Loucy (cell line): ENCODE data around the gene CASP8.

Experiments
- H2AFZ ChIP-seq: fragments of 200-600 bp; sonication (generic); 2 replicates; pipeline ENCODE4 v1.6.0; 2016; ENCODE audit warnings: antibody characterized with exemption, mild to moderate bottlenecking, low read length, moderate library complexity
- H3F3A ChIP-seq: fragments of 200-600 bp; 2 replicates; pipeline ENCODE4 v1.6.0; 2016; ENCODE audit warnings: antibody characterized with exemption, low read depth, mild to moderate bottlenecking
- H3K27me3 ChIP-seq: fragments of 200-600 bp; sonication (generic); 2 replicates; pipeline ENCODE4 v1.6.1; 2014; ENCODE audit warnings: low read length, mild to moderate bottlenecking; ENCODE audit not compliant: insufficient read depth, poor library complexity, severe bottlenecking
- H3K36me3 ChIP-seq: fragments of 200-600 bp; sonication (generic); 2 replicates; pipeline ENCODE4 v1.6.1; 2016; ENCODE audit warnings: low read length; ENCODE audit not compliant: insufficient read depth
- H3K4me1 ChIP-seq: fragments of 200-600 bp; sonication (generic); 2 replicates; pipeline ENCODE4 v1.5.1; 2014; ENCODE audit warnings: low read length, mild to moderate bottlenecking; ENCODE audit not compliant: insufficient read depth, poor library complexity, severe bottlenecking
- H3K4me2 ChIP-seq: fragments of 200-600 bp; sonication (generic); 2 replicates; pipeline ENCODE4 v1.6.0; 2014; ENCODE audit warnings: antibody characterized with exemption, low read length, low read depth, mild to moderate bottlenecking; ENCODE audit not compliant: poor library complexity, severe bottlenecking
- H3K4me3 ChIP-seq: fragments of 200-600 bp; sonication (generic); 2 replicates; pipeline ENCODE4 v1.5.1; 2014; ENCODE audit warnings: low read length, mild to moderate bottlenecking, mixed read lengths; ENCODE audit not compliant: poor library complexity, severe bottlenecking
- H3K79me2 ChIP-seq: fragments of 200-600 bp; sonication (generic); 2 replicates; pipeline ENCODE4 v1.6.1; 2014; ENCODE audit warnings: low read length; ENCODE audit not compliant: insufficient read depth
- H3K9ac ChIP-seq: fragments of 200-600 bp; sonication (generic); 2 replicates; pipeline ENCODE4 v1.6.0; 2014; ENCODE audit warnings: mild to moderate bottlenecking, low read depth, low read length, moderate library complexity; ENCODE audit not compliant: poor library complexity, severe bottlenecking
- H3K9me2 ChIP-seq: fragments of 200-600 bp; sonication (generic); replicated peaks from 2 replicates; pipeline ENCODE4 v1.6.1; 2016; ENCODE audit warnings: low read depth, low read length, mixed read lengths
- H3K9me3 ChIP-seq: fragments of 200-600 bp; sonication (generic); 2 replicates; pipeline ENCODE4 v1.6.1; 2014; ENCODE audit warnings: mild to moderate bottlenecking, antibody characterized with exemption, low read length, low read depth; ENCODE audit not compliant: insufficient read depth
- H4K20me1 ChIP-seq: fragments of 200-600 bp; sonication (generic); 2 replicates; pipeline ENCODE4 v1.6.0; 2014; ENCODE audit warnings: antibody characterized with exemption, low read length, mild to moderate bottlenecking; ENCODE audit not compliant: insufficient read depth, poor library complexity, severe bottlenecking
- CTCF ChIP-seq: fragments of 200-600 bp; sonication (generic); conservative IDR thresholded peaks from 2 replicates; pipeline ENCODE4 v1.5.1; 2014; ENCODE audit warnings: mild to moderate bottlenecking, antibody characterized with exemption, low read length
- EZH2phosphoT487 ChIP-seq: fragments of 200-600 bp; IDR thresholded peaks from 2 replicates; pipeline ENCODE4 v1.6.1; 2018; ENCODE audit warnings: antibody characterized with exemption, mild to moderate bottlenecking, moderate library complexity, borderline replicate concordance

CASP8 gene

GRCh38 chr2:201260302-201260800 lies at the start of gene CASP8:
Gene CASP8 (plus strand): TSS chr2:201260536. CDS start chr2:201266487, 5,951 bp downstream.
- H3K9ac ChIP-seq: peak within 1 kb of the TSS; percentile 80
- H3K36me3 ChIP-seq: no peaks in the 10 kb centered on the region
- H3K9me2 ChIP-seq: no peaks in the 10 kb centered on the region
- H3K4me3 ChIP-seq: peak within 1 kb of the TSS; percentile 80
- peak within 1 kb of the TSS; percentile 76 for H3K4me2 ChIP-seq
- peaks cover 73% of the 10 kb centered on the region for H3K4me1 ChIP-seq
- H3K79me2 ChIP-seq: peaks cover 72% of the 10 kb centered on the region
- no peaks in the 10 kb centered on the region for H3K27me3 ChIP-seq
- peaks cover 21% of the 10 kb centered on the region for H3F3A ChIP-seq
- H4K20me1 ChIP-seq: peaks cover 40% of the 10 kb centered on the region
- no peak for TF ChIP-seq CTCF
- TF ChIP-seq EZH2phosphoT487: no peak
- peak within 1 kb of the TSS; percentile 53 for H2AFZ ChIP-seq
- H3K9me3 ChIP-seq: no peaks in the 10 kb centered on the region

GRCh38 chr2:201215963-201216362 lies 44.4 kb upstream of the CASP8 start:
- no peak overlapping the region for H2AFZ ChIP-seq
- no peak overlapping the region for H3K4me2 ChIP-seq
- H3K4me3 ChIP-seq: no peak overlapping the region
- peaks cover 8% of the 10 kb centered on the region for H3K79me2 ChIP-seq
- H3K4me1 ChIP-seq: peaks cover 18% of the 10 kb centered on the region
- no peaks in the 10 kb centered on the region for H3K9me2 ChIP-seq
- no peaks in the 10 kb centered on the region for H3K27me3 ChIP-seq
- no peak overlapping the region for H3K9ac ChIP-seq
- peaks cover 59% of the 10 kb centered on the region; the same call in 1 of the 2 replicates for H3K36me3 ChIP-seq
- TF ChIP-seq CTCF (no peak), EZH2phosphoT487 (no peak)
- H3F3A ChIP-seq: 0 out of 2 replicates have a peak, but pooled peaks cover 3% of the 10 kb centered on the region
- H3K9me3 ChIP-seq: no peaks in the 10 kb centered on the region
- peaks cover 5% of the 10 kb centered on the region for H4K20me1 ChIP-seq

GRCh38 chr2:201216918-201217317 lies 43.4 kb upstream of the CASP8 start:
- Histone ChIP-seq H3K36me3 (peaks cover 55% of the 10 kb centered on the region; the same call in 1 of the 2 replicates), H3K4me3 (no peak overlapping the region), H3F3A (no peaks in the 10 kb centered on the region), H3K27me3 (no peaks in the 10 kb centered on the region), H3K4me1 (peaks cover 9% of the 10 kb centered on the region), H3K9me2 (no peaks in the 10 kb centered on the region), H3K9me3 (no peaks in the 10 kb centered on the region), H4K20me1 (no peaks in the 10 kb centered on the region), H3K4me2 (no peak overlapping the region), H3K79me2 (peaks cover 8% of the 10 kb centered on the region), H3K9ac (no peak overlapping the region), H2AFZ (no peak overlapping the region)
- no peak for TF ChIP-seq CTCF
- no peak for TF ChIP-seq EZH2phosphoT487
